Gastroesophageal sphincter (tissue), 3 donors: ENCODE data around the gene CACNA1C.

Source experiments
- CTCF ChIP-seq, 4 experiments: fragments of 200-600 bp in 2 of 4; fragments of 450-650 bp in 2 of 4; sonication (generic) in 1 of 4; IDR thresholded peaks; one replicate each; pipeline ENCODE4 v1.5.1; 2017 to 2019; ENCODE audit warnings: antibody characterized with exemption in 4 of 4, mild to moderate bottlenecking in 2 of 4, moderate library complexity in 2 of 4
- POLR2AphosphoS5 ChIP-seq: sonication (generic); formaldehyde crosslinking; IDR thresholded peaks from one replicate; pipeline ENCODE4 v1.6.1; 2017; ENCODE audit warnings: antibody characterized with exemption

GRCh38 chr12:2084553-2085296 is 31.9 kb downstream of the CACNA1C start:
- TF ChIP-seq CTCF (IDR thresholded peaks at IDR 0.05) (no peak), POLR2AphosphoS5 (peak; percentile 57)
